SU-DHL-6 (cell line): Measurements from ENCODE around the gene GREB1L.

Experiments used
- CTCF ChIP-seq: fragments of 200-600 bp; sonication (generic); IDR thresholded peaks from one replicate; pipeline ENCODE4 v1.5.1; 2017; ENCODE audit warnings: antibody characterized with exemption, mild to moderate bottlenecking, low read length, moderate library complexity; ENCODE audit not compliant: insufficient read depth, poor library complexity, severe bottlenecking
- EZH2phosphoT487 ChIP-seq: fragments of 200-600 bp; sonication (generic), shearing (Covaris generic); conservative IDR thresholded peaks from 2 replicates; pipeline ENCODE4 v1.6.1; 2018; ENCODE audit warnings: mild to moderate bottlenecking, antibody characterized with exemption, low read length, moderate library complexity, mixed read lengths

DNA sequence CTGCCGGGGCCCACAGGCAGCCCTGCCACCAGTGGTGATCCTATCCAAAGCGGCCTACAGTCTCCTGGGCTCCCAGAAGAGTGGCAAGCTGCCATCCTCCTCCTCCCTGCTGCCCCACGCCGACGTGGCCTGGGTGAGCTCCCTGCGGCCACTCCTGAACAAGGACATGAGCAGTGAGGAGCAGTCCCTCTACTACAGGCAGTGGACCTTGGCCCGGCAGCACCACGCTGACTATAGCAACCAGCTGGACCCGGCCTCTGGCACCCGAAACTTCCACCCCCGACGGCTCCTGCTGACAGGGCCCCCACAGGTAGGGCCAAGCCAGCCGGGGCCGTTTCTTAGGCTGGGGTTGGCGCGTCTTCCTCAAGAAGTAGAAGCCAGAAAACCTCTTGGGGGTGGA, 258.0 kb downstream of the GREB1L start:
- TF ChIP-seq CTCF: no peak
- no peak for TF ChIP-seq EZH2phosphoT487
